Activated gamma-delta T cell treated with Interleukin-2 at 50 U/mL for 16 hours (primary cell): ENCODE results near the gene PIM1.
"Not testable (repeated sequence)": the region's sequence is repeated elsewhere in the genome, so short reads cannot be mapped to it uniquely, and the experiment has no call there.

Experiments
- DNase-seq: peaks from one replicate; pipeline ENCODE4 v3.0.0-alpha.2; 2020

PIM1 gene

GRCh38 chr6:37194886-37195285 lies 24.9 kb downstream of the PIM1 start:
- not testable (repeated sequence) for DNase-seq

DNA sequence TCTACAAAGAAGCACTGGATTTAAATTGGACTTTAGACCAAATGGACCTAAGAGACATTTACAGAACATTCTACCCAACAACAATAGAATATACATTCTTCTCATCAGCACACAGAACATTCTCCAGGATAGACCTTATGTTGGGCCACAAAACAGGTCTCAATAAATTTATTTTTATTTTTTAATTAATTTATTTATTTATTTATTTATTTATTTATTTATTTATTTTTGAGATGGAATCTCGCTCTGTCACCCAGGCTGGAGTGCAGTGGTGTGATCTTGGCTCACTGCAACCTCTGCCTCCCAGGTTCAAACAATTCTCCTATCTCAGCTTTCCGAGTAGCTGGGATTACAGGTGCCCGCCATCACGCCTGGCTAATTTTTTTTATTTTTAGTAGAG lies 26.5 kb downstream of the PIM1 start:
- DNase-seq: not testable (repeated sequence)

- DNase-seq: no peak
Measured at GRCh38 chr6:37200085-37200484, 30.1 kb downstream of the PIM1 start.

DNA sequence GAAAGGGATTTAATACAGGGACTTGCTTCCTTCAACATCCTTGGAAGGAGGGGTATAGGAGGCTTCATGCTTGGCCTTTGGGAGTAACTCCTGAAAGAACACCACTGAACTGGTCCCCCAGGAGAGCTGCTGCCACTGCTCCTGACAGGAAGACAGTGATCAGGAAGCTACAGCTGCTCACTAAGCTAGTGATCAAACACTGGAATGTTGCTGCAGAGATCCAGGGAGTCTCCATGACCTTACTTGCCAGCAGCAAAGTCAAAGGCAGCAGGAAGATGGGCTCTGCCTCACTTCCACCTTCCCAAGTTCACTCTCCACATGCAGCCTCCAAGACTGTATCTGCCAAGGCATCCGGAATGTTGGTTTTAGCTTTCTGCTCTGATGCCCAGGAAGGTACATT lies 31.8 kb downstream of the PIM1 start:
- DNase-seq: no peak

GRCh38 chr6:37202788-37203491 lies 33.0 kb downstream of the PIM1 start:
- no peak for DNase-seq

DNA sequence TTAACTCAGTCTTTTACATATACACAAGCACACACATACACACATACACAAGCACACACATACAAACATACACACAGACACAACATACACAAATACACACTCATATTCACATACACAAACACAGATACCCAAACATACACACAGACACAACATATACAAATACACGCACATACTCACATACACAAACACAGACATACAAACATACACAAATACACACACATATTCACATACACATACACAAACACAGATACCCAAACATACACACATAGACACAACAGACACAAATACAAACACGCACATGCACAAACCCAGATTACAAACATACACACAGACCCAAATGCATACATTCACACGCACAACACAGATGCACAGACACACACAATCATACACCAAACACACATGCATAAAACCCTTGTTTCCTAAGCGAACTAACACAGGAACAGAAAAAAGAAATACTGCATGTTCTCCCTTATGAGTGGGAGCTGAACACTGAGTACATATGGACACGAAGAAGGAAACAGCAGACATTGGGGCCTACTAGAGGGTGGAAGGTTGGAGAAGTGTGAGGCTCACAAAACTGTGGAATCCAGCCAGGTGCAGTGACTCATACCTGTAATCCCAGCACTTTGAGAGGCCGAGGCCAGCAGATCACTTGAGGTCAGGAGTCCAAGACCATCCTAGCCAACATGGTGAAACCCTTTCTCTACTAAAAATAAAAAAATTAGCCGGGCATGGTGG lies 34.2 kb downstream of the PIM1 start:
- DNase-seq: no peak

DNA sequence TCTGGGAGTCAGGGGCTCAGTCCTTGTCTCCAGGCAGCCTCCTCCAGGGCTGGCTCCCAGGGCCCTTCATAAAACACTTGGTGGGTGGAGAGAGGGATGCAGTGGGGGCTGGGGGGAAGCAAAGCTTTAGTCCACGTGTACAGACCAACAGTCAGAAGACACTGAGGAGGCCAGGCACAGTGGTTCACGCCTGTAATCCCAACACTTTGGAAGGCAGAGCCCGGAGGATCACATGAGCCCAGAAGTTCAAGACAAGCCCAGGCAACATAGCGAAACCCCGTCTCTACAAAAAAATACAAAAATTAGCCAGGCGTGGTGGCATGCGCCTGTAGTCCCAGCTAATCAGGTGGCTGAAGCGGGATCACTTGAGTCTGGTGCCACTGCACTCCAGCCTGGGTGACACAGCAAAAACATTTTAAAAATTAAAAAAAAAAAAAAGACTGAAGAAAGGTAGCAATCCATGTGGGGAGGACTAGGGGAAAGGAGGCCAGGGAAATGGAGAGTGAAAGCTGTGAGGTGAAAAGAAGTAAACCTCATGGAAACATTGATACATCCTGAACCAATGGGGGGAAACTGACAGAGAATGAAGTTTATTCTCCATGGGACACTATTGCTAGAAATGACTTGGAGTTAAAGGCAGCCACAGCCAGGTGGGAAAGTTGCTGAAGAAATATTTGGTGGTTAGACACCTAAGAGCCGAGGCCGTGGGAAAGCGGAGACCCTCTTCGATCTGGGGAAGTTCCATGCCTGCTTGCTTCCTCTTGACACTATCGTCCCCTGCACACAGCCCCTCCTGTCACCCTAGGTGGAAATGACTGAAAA lies 35.4 kb downstream of the PIM1 start:
- no peak for DNase-seq

GRCh38 chr6:37205997-37206340 lies 36.0 kb downstream of the PIM1 start:
- DNase-seq: no peak

GRCh38 chr6:37206622-37207021 lies 36.7 kb downstream of the PIM1 start:
- no peak for DNase-seq

GRCh38 chr6:37207903-37208456 lies 38.0 kb downstream of the PIM1 start:
- DNase-seq: peak; percentile 89

DNA sequence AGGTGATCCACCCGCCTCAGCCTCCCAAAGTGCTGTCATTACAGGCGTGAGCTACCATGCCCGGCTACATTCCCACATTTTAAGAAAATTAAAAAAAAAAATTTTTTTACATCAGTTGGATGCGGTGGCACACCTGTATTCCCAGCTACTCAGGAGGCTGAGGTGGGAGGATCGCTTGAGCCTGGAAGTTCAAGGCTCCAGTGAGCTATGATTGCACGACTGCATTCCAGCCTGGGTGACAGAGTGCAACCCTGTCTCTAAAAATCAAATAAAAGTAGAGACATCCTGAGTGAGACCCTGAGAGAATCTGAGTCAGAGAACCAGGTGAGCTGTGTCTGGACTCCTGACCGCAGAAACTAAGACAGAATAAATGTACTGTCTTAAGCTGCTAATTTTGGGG lies 38.8 kb downstream of the PIM1 start:
- no peak for DNase-seq

GRCh38 chr6:37209461-37210205 lies 39.7 kb downstream of the PIM1 start:
- DNase-seq: peak; percentile 43

DNA sequence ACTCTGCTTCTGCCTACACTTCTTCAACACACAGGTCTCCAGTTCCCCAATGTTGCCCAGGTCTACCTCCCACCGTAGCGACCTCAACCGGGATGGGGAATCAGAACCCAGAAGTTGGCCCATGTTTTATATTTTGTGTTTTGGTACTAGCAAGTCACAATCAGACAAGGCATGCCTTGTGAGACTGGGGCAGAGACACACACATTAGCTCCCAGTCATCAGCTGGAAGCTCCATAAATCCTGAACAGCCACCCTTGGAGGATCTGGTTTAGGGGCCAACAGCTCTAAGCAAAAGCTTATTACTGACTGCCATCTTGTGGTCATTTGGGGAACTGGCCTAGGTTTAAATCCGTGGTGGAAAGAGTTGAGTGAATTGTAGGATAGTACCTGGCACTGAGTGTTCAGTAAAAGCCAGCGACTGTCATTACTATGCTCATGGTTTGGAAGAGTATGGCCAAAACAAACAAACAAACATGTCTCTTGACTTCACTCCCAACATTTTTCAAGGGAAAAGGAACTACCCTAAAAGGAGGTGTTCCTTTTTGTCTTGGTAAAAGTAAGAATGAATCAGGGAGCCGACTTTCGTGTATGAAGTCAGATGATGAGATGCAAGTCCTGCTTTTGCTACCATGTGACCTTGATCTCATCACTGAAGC lies 40.5 kb downstream of the PIM1 start:
- peak; percentile 83 for DNase-seq

DNA sequence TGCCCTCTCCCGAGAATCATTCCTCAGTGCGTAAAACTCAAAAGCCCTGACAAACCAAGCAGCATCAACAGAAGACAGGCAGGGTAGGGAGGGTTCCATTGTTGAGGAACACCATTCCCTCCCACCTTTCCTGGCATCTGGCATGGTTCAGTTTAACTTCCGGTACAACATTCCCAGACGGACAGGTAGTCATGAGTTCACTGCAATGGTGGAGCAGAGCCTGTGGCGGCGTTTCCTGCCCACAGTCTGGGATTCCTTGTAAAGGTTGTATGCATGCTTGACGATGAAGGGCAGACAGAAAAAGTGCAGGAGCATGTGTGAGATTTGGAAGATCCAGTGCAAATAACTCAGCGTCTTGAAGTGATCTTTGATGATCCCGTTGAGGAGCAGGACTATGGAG lies 42.3 kb downstream of the PIM1 start:
- DNase-seq: no peak

- DNase-seq: no peak
Measured at GRCh38 chr6:37218061-37218460, 48.1 kb downstream of the PIM1 start.

DNA sequence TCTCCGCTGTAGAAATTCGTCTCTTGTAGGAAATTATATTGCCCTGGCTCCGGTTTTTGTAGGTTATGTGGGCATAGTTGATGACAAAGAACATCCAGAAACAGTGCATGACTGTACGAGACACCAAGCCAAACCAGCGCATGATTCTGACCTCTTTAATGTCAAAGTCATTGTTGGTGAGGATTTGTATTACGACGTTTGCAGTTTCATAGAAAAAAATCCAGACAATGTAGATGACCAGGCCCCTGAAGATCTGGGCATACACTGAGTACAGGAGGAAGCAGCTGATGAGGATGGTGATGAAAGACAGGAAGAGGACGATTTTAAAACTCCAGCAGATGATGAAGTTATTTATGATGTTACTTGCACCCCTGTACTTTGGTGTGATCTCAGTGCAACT lies 48.6 kb downstream of the PIM1 start:
- DNase-seq: no peak

GRCh38 chr6:37221585-37222124 lies 51.7 kb downstream of the PIM1 start:
- DNase-seq: no peak

DNA sequence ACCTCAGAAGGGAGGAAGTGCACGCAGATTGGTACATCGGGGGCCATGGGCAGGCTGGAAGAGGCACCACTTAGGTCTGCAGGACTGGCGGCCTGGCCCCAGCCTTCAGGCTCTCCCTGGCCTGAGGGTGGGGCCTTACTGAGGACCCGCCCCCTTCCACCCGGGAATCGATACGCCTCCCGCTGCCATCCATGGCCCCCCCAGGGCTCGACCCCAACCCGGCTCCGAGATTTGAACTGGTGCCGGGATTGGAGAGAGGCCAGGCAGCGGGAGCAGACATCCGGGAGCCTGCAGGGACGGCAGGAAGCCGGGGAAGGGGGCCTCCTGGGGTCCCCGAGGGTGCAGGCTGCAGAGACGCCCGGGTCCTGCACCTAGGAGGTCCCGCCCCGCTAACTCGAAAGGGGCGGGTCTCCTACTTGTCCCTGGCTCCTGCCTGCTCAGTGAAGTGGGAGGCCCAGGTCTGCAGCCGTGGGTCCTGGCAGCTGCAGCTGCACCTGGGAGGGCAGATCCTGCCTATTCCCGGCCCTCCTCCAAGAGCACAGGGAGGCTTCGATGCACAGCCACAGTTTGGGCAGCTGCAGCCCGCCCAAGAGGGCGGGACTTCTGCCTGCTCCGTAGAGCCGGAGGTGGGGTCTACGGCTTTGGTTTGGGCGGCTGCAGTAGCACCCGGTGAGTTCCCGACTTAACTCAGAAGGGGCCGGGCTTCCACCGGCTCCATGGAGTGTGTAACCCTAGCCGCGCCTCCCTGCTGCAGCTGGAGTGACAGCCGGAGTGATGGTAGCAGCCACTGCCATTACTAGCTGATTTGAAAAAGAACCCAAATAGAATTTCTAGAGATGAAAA lies 52.4 kb downstream of the PIM1 start:
- DNase-seq: peak; percentile 55

DNA sequence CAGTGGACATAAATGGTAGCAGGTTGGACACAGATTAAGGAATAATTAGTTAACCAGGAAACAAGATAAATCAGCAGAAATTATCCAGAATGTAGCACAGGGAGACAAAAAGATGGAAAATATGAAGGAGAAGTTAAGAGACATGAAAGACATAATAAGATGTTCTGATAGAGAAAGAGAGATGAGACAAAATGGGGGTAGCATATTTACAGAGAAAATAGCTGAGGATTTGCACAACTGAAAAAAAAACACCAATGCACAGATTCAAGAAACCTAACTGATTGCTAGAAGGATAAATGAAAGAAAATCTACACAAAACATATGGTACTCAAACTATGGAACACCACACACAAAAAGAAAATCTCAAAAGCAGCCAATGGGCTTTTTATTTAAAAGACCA lies 53.0 kb downstream of the PIM1 start:
- no peak for DNase-seq
